GM23338 (cell line): ENCODE data around the gene LSM11. TPM values are rescaled to one million over a fixed set of nuclear protein-coding genes. Genes with fewer than 3 reads are reported as not detected.

Source experiments
- ATAC-seq: fragments of 200-7000 bp; cut with Tn5 transposase; 3 replicates; pipeline ENCODE4 v1.9.1; 2020
- DNase-seq: peaks from one replicate; pipeline ENCODE4 v3.0.0-alpha.2; 2015; ENCODE audit warnings: low spot score
- H2AFZ ChIP-seq: fragments of 200-600 bp; sonication (generic); 2 replicates; pipeline ENCODE4 v1.8.0; 2016; ENCODE audit warnings: antibody characterized with exemption, mild to moderate bottlenecking, moderate library complexity
- H3F3A ChIP-seq: fragments of 200-600 bp; sonication (generic); replicated peaks from 2 replicates; pipeline ENCODE4 v1.8.0; 2017; ENCODE audit warnings: antibody characterized with exemption, mixed run types, low read depth
- H3K27ac ChIP-seq: fragments of 200-600 bp; sonication (generic); 2 replicates; pipeline ENCODE4 v1.6.1; 2016; ENCODE audit warnings: low read depth
- H3K27me3 ChIP-seq: fragments of 200-600 bp; sonication (generic); 2 replicates; pipeline ENCODE4 v1.8.0; 2016; ENCODE audit warnings: mild to moderate bottlenecking, mixed run types, moderate library complexity; ENCODE audit not compliant: insufficient read depth
- H3K36me3 ChIP-seq: fragments of 200-600 bp; sonication (generic); 2 replicates; pipeline ENCODE4 v1.8.0; 2016; ENCODE audit warnings: mild to moderate bottlenecking; ENCODE audit not compliant: insufficient read depth
- H3K4me1 ChIP-seq: fragments of 200-600 bp; sonication (generic); 2 replicates; pipeline ENCODE4 v1.8.0; 2016; ENCODE audit warnings: mild to moderate bottlenecking, moderate library complexity; ENCODE audit not compliant: insufficient read depth
- H3K4me2 ChIP-seq: fragments of 200-600 bp; sonication (generic); 2 replicates; pipeline ENCODE4 v1.7.1; 2017; ENCODE audit warnings: mixed run types
- H3K4me3 ChIP-seq: fragments of 200-600 bp; sonication (generic); 2 replicates; pipeline ENCODE4 v1.6.1; 2016; ENCODE audit warnings: mixed run types
- H3K79me2 ChIP-seq: fragments of 200-600 bp; sonication (generic); replicated peaks from 2 replicates; pipeline ENCODE4 v1.8.0; 2017; ENCODE audit warnings: mild to moderate bottlenecking; ENCODE audit not compliant: insufficient read depth
- H3K9me2 ChIP-seq: fragments of 200-600 bp; sonication (generic); 2 replicates; pipeline ENCODE4 v1.8.0; 2017; ENCODE audit not compliant: insufficient read depth
- H4K20me1 ChIP-seq: fragments of 200-600 bp; sonication (generic); replicated peaks from 2 replicates; pipeline ENCODE4 v1.8.0; 2017; ENCODE audit warnings: mild to moderate bottlenecking; ENCODE audit not compliant: insufficient read depth
- H3K27ac Mint-ChIP-seq: 2 replicates; pipeline ENCODE4 v1.8.0; 2020; ENCODE audit warnings: inconsistent platforms, mild to moderate bottlenecking, moderate library complexity, mixed read lengths
- H3K27me3 Mint-ChIP-seq: 3 replicates; pipeline ENCODE4 v1.8.0; 2022; ENCODE audit warnings: low read depth, mild to moderate bottlenecking, moderate library complexity, mixed read lengths, inconsistent platforms; ENCODE audit not compliant: insufficient read depth, poor library complexity
- H3K36me3 Mint-ChIP-seq: 3 replicates; pipeline ENCODE4 v1.8.0; 2021; ENCODE audit warnings: low read depth, mild to moderate bottlenecking, inconsistent platforms, moderate library complexity, mixed read lengths
- H3K4me1 Mint-ChIP-seq: 3 replicates; pipeline ENCODE4 v1.8.0; 2020; ENCODE audit warnings: mild to moderate bottlenecking, inconsistent platforms, mixed read lengths
- H3K4me3 Mint-ChIP-seq: 3 replicates; pipeline ENCODE4 v1.8.0; 2021; ENCODE audit warnings: moderate library complexity, mild to moderate bottlenecking, inconsistent platforms, mixed read lengths
- H3K9me3 Mint-ChIP-seq: 3 replicates; pipeline ENCODE4 v1.8.0; 2020; ENCODE audit warnings: moderate library complexity, mild to moderate bottlenecking, inconsistent platforms, mixed read lengths
- CREB1 ChIP-seq: fragments of 250-450 bp; sonication (Bioruptor Pico); IDR thresholded peaks from 2 replicates; pipeline ENCODE4 v1.5.0; 2020; ENCODE audit warnings: low read depth, mild to moderate bottlenecking, moderate library complexity
- ETS1 ChIP-seq: IDR thresholded peaks from 2 replicates; pipeline ENCODE4 v1.6.1; 2016; ENCODE audit warnings: antibody characterized with exemption
- EZH2 ChIP-seq: fragments of 200-600 bp; sonication (generic); IDR thresholded peaks from one replicate; pipeline ENCODE4 v1.8.0; 2017; ENCODE audit warnings: antibody characterized with exemption, mild to moderate bottlenecking, low read depth; ENCODE audit not compliant: unreplicated experiment
- EZH2phosphoT487 ChIP-seq: fragments of 200-600 bp; sonication (generic); IDR thresholded peaks from one replicate; pipeline ENCODE4 v1.8.1; 2018; ENCODE audit warnings: antibody characterized with exemption; ENCODE audit not compliant: unreplicated experiment
- JUNB ChIP-seq: IDR thresholded peaks from one replicate; pipeline ENCODE4 v1.6.1; 2016; ENCODE audit warnings: antibody characterized with exemption; ENCODE audit not compliant: unreplicated experiment
- NANOG ChIP-seq: IDR thresholded peaks from 2 replicates; pipeline ENCODE4 v1.6.1; 2016; ENCODE audit warnings: antibody characterized with exemption, borderline replicate concordance
- STAT1 ChIP-seq: IDR thresholded peaks from one replicate; pipeline ENCODE4 v1.6.1; 2016; ENCODE audit warnings: antibody characterized with exemption; ENCODE audit not compliant: unreplicated experiment
- ZNF114 ChIP-seq: fragments of 250-450 bp; sonication (Bioruptor Pico); IDR thresholded peaks from 2 replicates; pipeline ENCODE4 v1.5.0; 2020; ENCODE audit warnings: mild to moderate bottlenecking, moderate library complexity
- ZNF331 ChIP-seq: fragments of 250-450 bp; sonication (Bioruptor Pico); IDR thresholded peaks from 2 replicates; pipeline ENCODE4 v1.5.0; 2020; ENCODE audit warnings: low read depth, mild to moderate bottlenecking, moderate library complexity
- ZNF462 ChIP-seq: fragments of 250-450 bp; sonication (Bioruptor Pico); IDR thresholded peaks from 2 replicates; pipeline ENCODE4 v1.5.0; 2020; ENCODE audit warnings: mild to moderate bottlenecking, moderate library complexity
- polyA plus RNA-seq: library from polyadenylated mRNA; unstranded; fragments of >200 nt; fragmentation: Nextera tagmentation; extraction: Ambion mirVana; gene quantifications from 2 replicates; pipeline ENCODE4 v1.2.1, GENCODE V29; 2016
- total RNA-seq: library from RNA; depleted of rRNA; stranded (reverse); fragments of >200 nt; shearing (Covaris generic); gene quantifications from 2 replicates; pipeline ENCODE4 v1.2.3, GENCODE V29; 2014
- TF ChIP-seq, protein P1 (sequence below), 2 experiments: fragments of 200-600 bp in 1 of 2; sonication (generic) in 1 of 2; conservative IDR thresholded peaks; 2 replicates each; pipeline versions ENCODE4 v1.5.1 to v1.6.1; 2016 to 2017; ENCODE audit warnings: antibody characterized with exemption in 2 of 2, low read depth in 2 of 2, mild to moderate bottlenecking in 2 of 2, moderate library complexity in 1 of 2

LSM11 gene
- total and polyA plus RNA-seq, 2 experiments from 2014 or later = 1.2 to 3.8 TPM

DNA sequence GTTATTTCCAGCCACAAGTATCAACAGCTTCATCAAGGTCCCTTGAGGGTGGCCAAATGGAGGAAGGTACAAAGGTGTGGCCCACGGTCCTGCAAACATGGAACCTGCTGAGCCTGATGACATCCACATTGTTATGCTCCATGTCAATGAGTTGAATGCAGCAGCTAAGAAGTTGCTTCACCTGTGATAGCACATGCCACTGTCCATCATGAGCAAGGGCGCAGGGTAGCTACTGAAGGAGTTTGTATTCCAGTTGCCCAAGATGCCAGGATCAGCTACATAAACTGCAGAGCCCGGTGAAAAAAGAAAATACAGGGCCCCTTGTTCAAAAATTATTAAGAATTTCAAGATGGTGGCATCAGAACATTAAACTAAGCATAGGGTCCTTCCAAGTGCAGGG is 24.2 kb downstream of the LSM11 start (continued):
- TF ChIP-seq ZNF462 (CRISPR knock-in tag) (no peak), ZNF114 (CRISPR knock-in tag) (no peak), ZNF331 (CRISPR knock-in tag) (no peak)
- TF ChIP-seq, protein P1, sequence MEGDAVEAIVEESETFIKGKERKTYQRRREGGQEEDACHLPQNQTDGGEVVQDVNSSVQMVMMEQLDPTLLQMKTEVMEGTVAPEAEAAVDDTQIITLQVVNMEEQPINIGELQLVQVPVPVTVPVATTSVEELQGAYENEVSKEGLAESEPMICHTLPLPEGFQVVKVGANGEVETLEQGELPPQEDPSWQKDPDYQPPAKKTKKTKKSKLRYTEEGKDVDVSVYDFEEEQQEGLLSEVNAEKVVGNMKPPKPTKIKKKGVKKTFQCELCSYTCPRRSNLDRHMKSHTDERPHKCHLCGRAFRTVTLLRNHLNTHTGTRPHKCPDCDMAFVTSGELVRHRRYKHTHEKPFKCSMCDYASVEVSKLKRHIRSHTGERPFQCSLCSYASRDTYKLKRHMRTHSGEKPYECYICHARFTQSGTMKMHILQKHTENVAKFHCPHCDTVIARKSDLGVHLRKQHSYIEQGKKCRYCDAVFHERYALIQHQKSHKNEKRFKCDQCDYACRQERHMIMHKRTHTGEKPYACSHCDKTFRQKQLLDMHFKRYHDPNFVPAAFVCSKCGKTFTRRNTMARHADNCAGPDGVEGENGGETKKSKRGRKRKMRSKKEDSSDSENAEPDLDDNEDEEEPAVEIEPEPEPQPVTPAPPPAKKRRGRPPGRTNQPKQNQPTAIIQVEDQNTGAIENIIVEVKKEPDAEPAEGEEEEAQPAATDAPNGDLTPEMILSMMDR (conservative IDR thresholded peaks at IDR 0.05; ENCODE audit: low read depth in 2 of 2) = no peak

DNA sequence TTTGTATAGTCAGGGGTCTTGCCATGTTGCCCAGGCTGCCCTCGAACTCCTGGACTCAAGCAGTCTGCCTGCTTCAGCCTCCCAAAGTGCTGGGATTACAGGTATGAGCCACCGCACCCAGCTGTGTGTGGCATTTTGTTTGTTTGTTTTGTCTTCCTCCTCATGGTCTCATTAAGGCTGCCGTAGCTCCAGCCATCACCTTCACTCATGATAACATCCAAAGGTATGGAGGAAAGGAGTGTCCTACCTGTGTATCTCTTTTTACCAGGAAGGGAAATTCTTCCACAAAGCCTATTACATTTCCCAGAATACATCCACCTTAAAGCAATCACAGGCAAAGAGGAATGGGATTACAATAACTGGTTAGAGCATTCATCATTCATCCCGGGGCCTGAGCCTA is 27.2 kb downstream of the LSM11 start:
- no peaks in the 10 kb centered on the region for H4K20me1 ChIP-seq
- DNase-seq (no peak), ATAC-seq (no peak)
- H3F3A ChIP-seq = no peaks in the 10 kb centered on the region
- Mint-ChIP-seq H3K27ac (no peak overlapping the region), H3K27me3 (peaks cover 3% of the 10 kb centered on the region), H3K4me3 (no peak overlapping the region), H3K4me1 (no peaks in the 10 kb centered on the region), H3K36me3 (no peaks in the 10 kb centered on the region), H3K9me3 (no peaks in the 10 kb centered on the region; the same call in 2 of the 3 replicates)
- H3K4me1 ChIP-seq = no peaks in the 10 kb centered on the region
- H3K4me2 ChIP-seq = no peak overlapping the region
- no peaks in the 10 kb centered on the region for H3K79me2 ChIP-seq
- H2AFZ ChIP-seq = no peak overlapping the region
- H3K27me3 ChIP-seq = no peaks in the 10 kb centered on the region
- no peaks in the 10 kb centered on the region; the same call in 1 of the 2 replicates for H3K36me3 ChIP-seq
- H3K4me3 ChIP-seq = no peak overlapping the region
- no peak overlapping the region for H3K27ac ChIP-seq
- no peaks in the 10 kb centered on the region for H3K9me2 ChIP-seq
- TF ChIP-seq ETS1 = no peak
- TF ChIP-seq STAT1 = no peak
- TF ChIP-seq JUNB = no peak
- TF ChIP-seq ZNF114 (CRISPR knock-in tag) = no peak
- TF ChIP-seq EZH2phosphoT487 = no peak
- no peak for TF ChIP-seq CREB1 (CRISPR knock-in tag)
- no peak for TF ChIP-seq NANOG
- no peak for TF ChIP-seq ZNF331 (CRISPR knock-in tag)
- no peak for TF ChIP-seq EZH2
